Hepatocyte (in vitro differentiated cells): ENCODE measurements around the gene RNASE13.

Experiments used
- EZH2phosphoT487 ChIP-seq: fragments of 200-600 bp; sonication (generic); IDR thresholded peaks from one replicate; pipeline ENCODE4 v1.6.1; 2018; ENCODE audit warnings: antibody characterized with exemption, mild to moderate bottlenecking, low read depth, moderate library complexity; ENCODE audit not compliant: unreplicated experiment, severe bottlenecking
- TF ChIP-seq, protein P1 (sequence below): fragments of 200-600 bp; sonication (generic); IDR thresholded peaks from 2 replicates; pipeline ENCODE4 v1.5.1; 2016; ENCODE audit warnings: antibody characterized with exemption, mild to moderate bottlenecking; ENCODE audit not compliant: poor library complexity

DNA sequence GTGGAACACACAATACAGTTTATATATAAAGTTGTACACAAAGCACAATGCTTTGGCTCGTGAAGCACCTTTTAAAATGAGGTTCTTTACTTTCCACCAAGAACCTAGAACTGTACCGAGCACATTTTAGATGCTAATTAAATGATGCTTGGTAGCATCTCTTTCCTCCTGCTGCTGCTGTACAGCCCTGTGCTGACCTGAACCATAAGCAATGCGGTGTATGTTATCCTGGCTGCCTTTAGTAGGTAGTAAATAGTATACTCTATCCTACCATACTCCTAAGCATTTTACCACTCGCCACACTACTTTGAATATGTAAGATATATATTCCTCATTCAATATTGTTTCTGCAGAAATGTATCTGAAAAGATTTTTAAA, 20.1 kb upstream of the RNASE13 start:
- TF ChIP-seq, protein P1, sequence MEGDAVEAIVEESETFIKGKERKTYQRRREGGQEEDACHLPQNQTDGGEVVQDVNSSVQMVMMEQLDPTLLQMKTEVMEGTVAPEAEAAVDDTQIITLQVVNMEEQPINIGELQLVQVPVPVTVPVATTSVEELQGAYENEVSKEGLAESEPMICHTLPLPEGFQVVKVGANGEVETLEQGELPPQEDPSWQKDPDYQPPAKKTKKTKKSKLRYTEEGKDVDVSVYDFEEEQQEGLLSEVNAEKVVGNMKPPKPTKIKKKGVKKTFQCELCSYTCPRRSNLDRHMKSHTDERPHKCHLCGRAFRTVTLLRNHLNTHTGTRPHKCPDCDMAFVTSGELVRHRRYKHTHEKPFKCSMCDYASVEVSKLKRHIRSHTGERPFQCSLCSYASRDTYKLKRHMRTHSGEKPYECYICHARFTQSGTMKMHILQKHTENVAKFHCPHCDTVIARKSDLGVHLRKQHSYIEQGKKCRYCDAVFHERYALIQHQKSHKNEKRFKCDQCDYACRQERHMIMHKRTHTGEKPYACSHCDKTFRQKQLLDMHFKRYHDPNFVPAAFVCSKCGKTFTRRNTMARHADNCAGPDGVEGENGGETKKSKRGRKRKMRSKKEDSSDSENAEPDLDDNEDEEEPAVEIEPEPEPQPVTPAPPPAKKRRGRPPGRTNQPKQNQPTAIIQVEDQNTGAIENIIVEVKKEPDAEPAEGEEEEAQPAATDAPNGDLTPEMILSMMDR: no peak
- TF ChIP-seq EZH2phosphoT487: no peak
